ENCODE results near the gene SPATA13. TPM values are rescaled to one million over a fixed set of nuclear protein-coding genes. Genes with fewer than 3 reads are reported as not detected.

The SPATA13 gene
- total RNA-seq, 4 donors from 2014 or later = 8.1 to 17.0 (median 10.7) TPM

- TF ChIP-seq CTCF (IDR thresholded peaks at IDR 0.05; ENCODE audit: low read depth) = no peak
Observed at GRCh38 chr13:24225930-24226329, 65.4 kb downstream of the SPATA13 start.

GRCh38 chr13:24226762-24227161 is 66.2 kb downstream of the SPATA13 start:
- no peak for TF ChIP-seq CTCF (IDR thresholded peaks at IDR 0.05; ENCODE audit: low read depth)

DNA sequence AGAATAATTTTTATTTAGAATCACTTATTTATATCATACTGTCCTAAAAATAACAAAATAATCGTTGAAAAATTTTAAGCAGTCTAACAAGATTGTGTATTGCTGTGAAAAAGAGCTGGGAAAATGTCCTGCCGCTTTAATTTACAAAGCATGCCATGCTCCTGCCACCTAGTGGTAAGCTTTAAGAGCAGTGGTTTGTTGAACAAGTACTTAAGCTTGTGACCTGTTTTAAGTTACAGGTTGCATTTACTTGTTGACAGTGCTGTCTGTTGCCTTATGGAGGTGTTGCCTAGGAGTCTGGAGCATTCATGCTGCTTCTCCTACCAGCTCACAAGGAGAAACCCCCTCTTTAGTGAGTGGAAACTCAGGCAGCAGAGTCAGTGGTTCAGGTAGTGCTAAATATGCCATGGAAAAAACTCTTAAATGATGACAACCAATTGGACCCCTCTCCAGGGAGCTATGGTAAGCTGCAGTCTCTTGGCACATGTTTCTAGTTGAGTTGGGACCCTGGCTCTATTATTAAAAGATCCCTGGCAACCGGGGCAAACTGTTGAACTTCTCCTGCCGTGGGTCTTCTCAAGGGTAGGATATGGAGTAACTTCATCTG is 68.4 kb downstream of the SPATA13 start:
- TF ChIP-seq CTCF (IDR thresholded peaks at IDR 0.05; ENCODE audit: low read depth) = no peak

- TF ChIP-seq CTCF (IDR thresholded peaks at IDR 0.05; ENCODE audit: low read depth) = no peak
Observed at GRCh38 chr13:24230428-24231072, 70.0 kb downstream of the SPATA13 start.

DNA sequence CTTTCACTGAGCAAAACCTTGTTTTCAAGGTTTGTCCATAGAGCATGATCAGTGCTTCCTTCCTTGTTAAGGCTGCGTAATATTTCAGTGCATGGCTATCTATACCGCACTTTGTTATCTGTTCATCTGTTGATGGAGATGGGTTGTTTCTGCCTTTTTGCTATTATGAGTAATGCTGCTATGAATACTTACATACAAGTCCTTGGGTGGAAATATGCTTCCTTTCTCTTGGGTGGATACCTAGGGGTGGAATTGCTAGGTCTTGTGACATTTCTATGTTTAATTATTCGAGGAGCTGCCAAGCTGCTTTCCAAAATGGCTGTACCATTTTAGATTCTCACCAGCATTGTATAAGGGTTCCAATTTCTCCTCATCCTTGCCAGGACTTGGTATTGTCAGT is 70.9 kb downstream of the SPATA13 start:
- TF ChIP-seq CTCF (IDR thresholded peaks at IDR 0.05; ENCODE audit: low read depth) = no peak

DNA sequence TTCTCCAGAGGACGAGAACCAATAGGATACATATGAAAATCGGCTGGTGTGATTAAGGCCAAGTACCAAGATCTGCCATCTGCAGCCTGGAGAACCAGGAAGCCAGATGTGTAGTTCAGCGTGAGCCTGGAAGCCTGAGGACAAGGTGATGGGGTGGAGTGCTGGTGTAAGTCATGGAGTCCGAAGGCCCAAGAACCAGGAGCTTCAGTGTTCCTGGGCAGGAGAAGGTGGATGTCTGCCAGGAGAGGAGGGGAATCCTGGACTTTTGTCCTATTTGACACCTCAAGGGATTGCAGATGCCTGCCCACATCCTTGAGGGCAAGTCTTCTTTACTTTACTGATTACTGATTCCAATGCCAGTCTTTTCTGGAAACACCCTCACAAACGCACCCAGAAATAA is 71.5 kb downstream of the SPATA13 start:
- TF ChIP-seq CTCF (IDR thresholded peaks at IDR 0.05; ENCODE audit: low read depth) = no peak

DNA sequence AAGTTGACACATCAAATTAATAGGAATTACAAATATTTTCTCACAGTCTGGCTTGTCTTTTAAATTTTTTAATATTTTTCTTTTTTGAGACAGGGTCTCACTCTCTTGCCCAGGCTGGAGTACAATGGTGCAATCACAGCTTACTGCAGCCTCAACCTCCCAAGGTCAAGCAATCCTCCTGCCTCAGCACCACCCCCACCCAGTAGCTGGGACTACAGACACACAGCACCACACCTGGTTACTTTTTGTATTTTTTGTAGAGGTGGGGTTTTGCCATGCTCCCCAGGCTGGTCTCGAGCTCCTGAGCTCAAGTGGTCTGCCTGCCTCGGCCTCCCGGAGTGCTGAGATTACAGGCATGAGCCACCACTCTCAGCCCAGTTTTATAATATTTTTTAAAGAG is 72.0 kb downstream of the SPATA13 start:
- no peak for TF ChIP-seq CTCF (IDR thresholded peaks at IDR 0.05; ENCODE audit: low read depth)
